ENCODE results near the gene DPH2. TPM values are rescaled to one million over a fixed set of nuclear protein-coding genes. Genes with fewer than 3 reads are reported as not detected.
A peak's percentile ranks its signal among the peaks of the same experiment; 100 is the strongest.

Gene DPH2
- total and polyA plus RNA-seq, 5 donors = 10.7 to 19.0 (median 14.3) TPM

DNA sequence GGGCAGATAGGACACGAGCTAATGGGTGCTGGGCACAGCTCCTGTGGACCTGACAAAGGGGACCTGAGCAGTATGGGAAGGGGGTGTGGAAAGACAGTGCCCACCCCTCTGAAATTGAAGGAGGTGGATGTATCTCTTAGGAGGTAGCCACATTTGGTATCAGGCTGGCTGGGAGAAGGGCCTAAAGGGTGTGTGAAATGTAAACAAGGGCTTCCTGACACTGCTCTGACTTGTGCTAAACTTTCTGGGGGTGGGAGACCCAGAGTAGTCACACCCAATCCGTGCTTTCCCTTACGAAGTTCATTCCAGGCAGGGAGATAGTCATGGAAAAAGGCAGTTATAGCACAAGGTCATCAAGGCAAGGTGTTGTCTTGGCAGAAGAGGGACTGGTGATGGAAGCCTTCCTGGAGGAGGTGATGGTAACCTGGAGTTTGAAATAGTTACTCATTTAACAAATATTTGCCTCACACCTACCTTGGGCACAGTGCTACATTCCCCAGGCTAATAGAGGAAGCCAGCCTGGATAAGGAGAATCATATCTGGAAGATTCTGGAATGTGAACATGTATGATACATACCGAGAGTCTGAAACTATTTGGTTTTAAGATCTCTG lies 16.3 kb downstream of the DPH2 start:
- no peaks in the 10 kb centered on the region for H3K4me1 ChIP-seq (ENCODE audit: control insufficient read depth, insufficient read depth, low read length)
- H3K9me3 ChIP-seq (ENCODE audit: control insufficient read depth, low read length) = no peaks in the 10 kb centered on the region
- ATAC-seq (peak in 1 of 2 donors; percentile 18), DNase-seq (no peak)
- intact Hi-C loops (cut with DNase I) = no loop called here
- H3K27ac ChIP-seq (ENCODE audit: low read length) = no peak overlapping the region
- 81% methylated on average over 4 of the region's 4 CpGs for WGBS
- H3K4me3 ChIP-seq (ENCODE audit: low read length) = no peak overlapping the region
- no peaks in the 10 kb centered on the region for H3K27me3 ChIP-seq (ENCODE audit: control insufficient read depth, insufficient read depth)

GRCh38 chr1:43986712-43987111 lies 16.9 kb downstream of the DPH2 start:
- no peak overlapping the region for H3K4me3 ChIP-seq (ENCODE audit: low read length)
- H3K27ac ChIP-seq (ENCODE audit: low read length) = no peak overlapping the region
- H3K4me1 ChIP-seq (ENCODE audit: control insufficient read depth, insufficient read depth, low read length) = no peaks in the 10 kb centered on the region
- DNase-seq (peak in 1 of 3 donors; percentile 47), ATAC-seq (no peak)
- H3K27me3 ChIP-seq (ENCODE audit: control insufficient read depth, insufficient read depth) = no peaks in the 10 kb centered on the region
- WGBS = 77% methylated on average over 6 of the region's 6 CpGs
- H3K9me3 ChIP-seq (ENCODE audit: control insufficient read depth, low read length) = no peaks in the 10 kb centered on the region
- intact Hi-C loops (cut with DNase I) = no loop called here

DNA sequence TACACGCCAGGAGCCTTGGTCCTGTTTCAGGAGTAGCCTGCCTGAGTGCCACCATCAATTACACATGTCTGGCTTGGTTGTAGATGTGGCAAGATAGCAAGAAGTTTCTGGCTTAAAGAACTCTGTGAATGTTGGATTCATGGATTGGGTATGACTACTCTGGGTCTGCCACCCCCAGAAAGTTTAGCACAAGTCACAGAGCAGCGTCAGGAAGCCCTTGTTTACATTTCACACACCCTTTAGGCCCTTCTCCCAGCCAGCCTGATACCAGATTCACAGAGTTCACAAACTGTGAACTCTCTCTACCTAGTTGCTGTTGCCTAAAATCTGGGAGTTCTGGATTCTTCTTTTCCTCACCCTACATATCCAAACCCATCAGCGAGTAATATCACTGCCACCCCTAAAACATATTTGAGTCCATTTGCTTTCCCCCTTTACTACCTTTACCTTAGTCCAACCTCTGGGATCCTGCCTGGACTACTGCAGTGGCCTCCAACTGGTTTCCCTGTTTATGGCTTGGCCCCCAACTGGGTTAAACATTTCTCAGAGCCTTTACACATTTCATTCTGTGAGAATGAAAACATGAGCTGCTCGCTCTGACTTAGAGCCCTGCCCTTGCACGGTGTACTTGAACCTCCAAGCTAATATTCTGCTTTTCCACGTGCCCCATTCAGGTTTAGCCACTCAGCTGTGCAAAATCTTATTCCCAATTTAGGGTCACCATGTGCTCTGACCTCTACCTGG lies 17.5 kb downstream of the DPH2 start:
- Histone ChIP-seq H3K4me1 (ENCODE audit: control insufficient read depth, insufficient read depth, low read length) (no peaks in the 10 kb centered on the region), H3K9me3 (ENCODE audit: control insufficient read depth, low read length) (no peaks in the 10 kb centered on the region), H3K27ac (ENCODE audit: low read length) (no peak overlapping the region), H3K4me3 (ENCODE audit: low read length) (no peak overlapping the region), H3K27me3 (ENCODE audit: control insufficient read depth, insufficient read depth) (no peaks in the 10 kb centered on the region)
- DNase-seq (peak in 1 of 3 donors; percentile 6), ATAC-seq (no peak)
- intact Hi-C loops (cut with DNase I) = no loop called here
- 83% methylated on average over 6 of the region's 6 CpGs for WGBS

DNA sequence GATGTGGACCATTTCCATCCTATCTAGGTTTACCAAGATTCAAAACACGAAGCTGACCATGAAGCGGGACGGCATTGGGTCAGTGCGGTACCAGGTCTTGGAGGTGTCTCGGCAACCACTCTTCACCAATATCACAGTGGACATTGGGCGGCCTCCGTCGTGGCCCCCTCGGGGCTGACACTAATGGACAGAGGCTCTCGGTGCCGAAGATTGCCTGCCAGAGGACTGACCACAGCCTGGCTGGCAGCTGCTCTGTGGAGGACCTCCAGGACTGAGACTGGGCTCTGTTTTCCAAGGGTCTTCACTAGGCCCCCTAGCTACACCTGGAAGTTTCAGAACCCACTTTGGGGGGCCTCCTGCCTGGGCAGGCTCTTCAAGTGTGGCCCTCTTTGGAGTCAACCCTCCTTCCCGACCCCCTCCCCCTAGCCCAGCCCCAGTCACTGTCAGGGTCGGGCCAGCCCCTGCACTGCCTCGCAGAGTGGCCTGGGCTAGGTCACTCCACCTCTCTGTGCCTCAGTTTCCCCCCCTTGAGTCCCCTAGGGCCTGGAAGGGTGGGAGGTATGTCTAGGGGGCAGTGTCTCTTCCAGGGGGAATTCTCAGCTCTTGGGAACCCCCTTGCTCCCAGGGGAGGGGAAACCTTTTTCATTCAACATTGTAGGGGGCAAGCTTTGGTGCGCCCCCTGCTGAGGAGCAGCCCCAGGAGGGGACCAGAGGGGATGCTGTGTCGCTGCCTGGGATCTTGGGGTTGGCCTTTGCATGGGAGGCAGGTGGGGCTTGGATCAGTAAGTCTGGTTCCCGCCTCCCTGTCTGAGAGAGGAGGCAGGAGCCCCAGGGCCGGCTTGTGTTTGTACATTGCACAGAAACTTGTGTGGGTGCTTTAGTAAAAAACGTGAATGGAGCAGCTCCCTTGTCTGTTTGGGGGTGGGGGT lies 20.7 kb downstream of the DPH2 start:
- Histone ChIP-seq H3K4me1 (ENCODE audit: control insufficient read depth, insufficient read depth, low read length) (no peaks in the 10 kb centered on the region), H3K9me3 (ENCODE audit: control insufficient read depth, low read length) (no peaks in the 10 kb centered on the region), H3K4me3 (ENCODE audit: low read length) (peak overlapping the region; percentile 45), H3K27me3 (ENCODE audit: control insufficient read depth, insufficient read depth) (no peaks in the 10 kb centered on the region), H3K27ac (ENCODE audit: low read length) (no peak overlapping the region)
- DNase-seq (peak in 2 of 3 donors; percentile 53 to 55), ATAC-seq (peak in 1 of 2 donors; percentile 3)
- intact Hi-C loops (cut with DNase I) = no loop called here
- 74% methylated on average over 19 of the region's 19 CpGs for WGBS

DNA sequence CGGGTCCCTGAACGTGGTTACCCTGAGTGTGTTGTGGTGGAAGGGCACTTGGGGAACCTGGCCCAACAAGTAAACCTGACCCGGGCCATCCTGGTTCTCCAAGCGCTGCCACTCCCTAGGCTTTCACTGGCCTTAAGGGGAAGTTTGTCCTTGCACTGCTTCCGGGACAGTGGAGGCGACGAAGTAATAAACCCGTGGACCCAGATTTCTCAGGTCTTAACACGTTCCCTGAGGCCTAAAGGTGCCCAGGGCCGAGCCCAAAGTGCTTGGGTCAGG lies 21.3 kb downstream of the DPH2 start:
- H3K27me3 ChIP-seq (ENCODE audit: control insufficient read depth, insufficient read depth) = no peaks in the 10 kb centered on the region
- DNase-seq = no peak
- peak overlapping the region; percentile 1 for H3K27ac ChIP-seq (ENCODE audit: low read length)
- H3K4me1 ChIP-seq (ENCODE audit: control insufficient read depth, insufficient read depth, low read length) = no peaks in the 10 kb centered on the region
- WGBS = 0% methylated on average over 10 of the region's 10 CpGs
- intact Hi-C loops (cut with DNase I) = no loop called here
- peak overlapping the region; percentile 45 for H3K4me3 ChIP-seq (ENCODE audit: low read length)
- peak; percentile 25 to 37 for ATAC-seq
- no peaks in the 10 kb centered on the region for H3K9me3 ChIP-seq (ENCODE audit: control insufficient read depth, low read length)

DNA sequence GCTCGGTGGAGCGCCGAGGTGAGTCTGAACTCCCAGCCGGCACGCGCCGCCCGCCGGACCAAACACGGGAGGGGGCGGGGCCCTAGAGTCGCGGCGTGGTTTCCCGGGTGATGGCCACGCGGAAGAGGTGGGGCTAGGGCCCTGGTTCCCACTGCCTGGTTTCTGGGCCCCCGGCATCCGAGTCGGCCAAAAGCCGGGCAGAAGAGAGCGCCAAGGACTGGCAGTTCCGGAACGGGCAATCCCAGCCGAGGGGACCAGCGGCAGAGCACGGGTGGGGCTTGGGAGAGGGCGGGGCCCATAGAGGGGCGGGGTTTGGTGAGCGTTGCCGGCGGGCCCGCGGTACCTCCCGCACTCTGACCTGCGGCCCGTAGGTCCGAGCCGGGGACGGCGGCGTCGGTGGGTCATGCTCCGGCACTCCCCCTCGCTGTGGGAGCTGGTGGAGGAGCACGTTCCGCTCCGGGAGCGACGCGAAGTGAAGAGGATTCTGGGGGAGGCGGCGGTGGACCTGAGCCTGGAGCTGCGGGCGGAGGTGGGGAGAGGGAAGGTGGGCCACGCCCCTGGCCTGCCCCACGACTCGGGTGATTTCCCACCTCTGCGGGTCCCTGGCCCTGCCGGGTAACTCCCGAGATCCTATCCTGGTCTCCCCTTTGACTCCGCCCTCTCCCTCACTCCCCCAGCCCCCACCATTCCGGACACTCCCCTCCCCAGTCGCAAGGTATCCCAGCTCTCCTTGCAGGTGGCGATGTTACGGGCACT lies 21.8 kb downstream of the DPH2 start, which contains the start of gene CCDC24:
TSS of gene CCDC24 (plus strand) at position 124 of the 756 bp plus-strand sequence. CDS start at position 404, 280 bp downstream.
- no peaks in the 10 kb centered on the region for H3K27me3 ChIP-seq (ENCODE audit: control insufficient read depth, insufficient read depth)
- H3K9me3 ChIP-seq (ENCODE audit: control insufficient read depth, low read length) = no peaks in the 10 kb centered on the region
- peak; percentile 88 to 91 for ATAC-seq
- H3K4me3 ChIP-seq (ENCODE audit: low read length) = peak within 1 kb of the TSS; percentile 45
- intact Hi-C loops (cut with DNase I) = no loop called here
- DNase-seq = peak; percentile 90 to 95 (median 93)
- 1% methylated on average over 66 of the region's 66 CpGs for WGBS
- no peaks in the 10 kb centered on the region for H3K4me1 ChIP-seq (ENCODE audit: control insufficient read depth, insufficient read depth, low read length)
- peak within 1 kb of the TSS; percentile 1 for H3K27ac ChIP-seq (ENCODE audit: low read length)

GRCh38 chr1:43992232-43992995 lies 22.6 kb downstream of the DPH2 start:
- H3K27ac ChIP-seq (ENCODE audit: low read length) = no peak overlapping the region
- H3K4me3 ChIP-seq (ENCODE audit: low read length) = peak overlapping the region; percentile 45
- H3K27me3 ChIP-seq (ENCODE audit: control insufficient read depth, insufficient read depth) = no peaks in the 10 kb centered on the region
- intact Hi-C loops (cut with DNase I) = no loop called here
- peak in 2 of 3 donors; percentile 34 to 35 for DNase-seq
- H3K4me1 ChIP-seq (ENCODE audit: control insufficient read depth, insufficient read depth, low read length) = no peaks in the 10 kb centered on the region
- no peak for ATAC-seq
- H3K9me3 ChIP-seq (ENCODE audit: control insufficient read depth, low read length) = no peaks in the 10 kb centered on the region
- 49% methylated on average over 11 of the region's 11 CpGs for WGBS

DNA sequence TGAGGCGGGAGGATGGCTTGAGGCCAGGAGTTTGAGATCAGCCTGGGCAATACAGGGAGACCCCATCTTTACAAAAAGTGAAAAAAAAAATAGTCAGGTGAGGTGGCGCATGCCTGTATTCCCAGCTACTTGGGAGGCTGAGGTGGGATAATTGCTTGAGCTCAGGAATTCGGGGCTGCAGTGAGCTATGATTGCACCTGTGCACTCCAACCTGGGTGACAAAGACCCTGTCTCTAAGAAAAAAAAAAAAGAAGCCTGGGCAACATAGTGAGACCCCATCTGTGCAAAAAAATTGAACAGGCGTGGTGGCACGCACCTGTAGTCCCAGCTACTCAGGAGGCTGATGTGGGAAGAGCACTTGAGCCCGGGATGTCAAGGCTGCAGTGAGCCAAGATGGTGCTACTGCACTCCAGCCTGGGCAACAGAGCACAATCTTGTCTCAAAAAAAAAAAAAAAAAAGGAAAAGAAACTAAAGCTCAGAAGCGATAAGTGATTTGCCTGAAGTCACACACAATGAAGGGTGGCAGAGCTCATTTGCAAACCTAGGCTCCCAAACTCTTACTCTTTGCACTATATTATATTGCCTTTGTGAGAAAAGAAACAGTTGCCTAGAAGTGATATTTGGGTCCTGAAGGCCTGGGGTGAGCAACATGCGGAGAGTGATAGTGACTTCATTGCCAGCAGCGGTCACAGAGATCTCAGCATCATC lies 23.6 kb downstream of the DPH2 start:
- Histone ChIP-seq H3K4me3 (ENCODE audit: low read length) (no peak overlapping the region), H3K4me1 (ENCODE audit: control insufficient read depth, insufficient read depth, low read length) (no peaks in the 10 kb centered on the region), H3K9me3 (ENCODE audit: control insufficient read depth, low read length) (no peaks in the 10 kb centered on the region), H3K27ac (ENCODE audit: low read length) (no peak overlapping the region), H3K27me3 (ENCODE audit: control insufficient read depth, insufficient read depth) (no peaks in the 10 kb centered on the region)
- 92% methylated on average over 9 of the region's 9 CpGs for WGBS
- DNase-seq (peak in 1 of 3 donors; percentile 6), ATAC-seq (no peak)
- intact Hi-C loops (cut with DNase I) = no loop called here

GRCh38 chr1:43994071-43994470 lies 24.3 kb downstream of the DPH2 start:
- Histone ChIP-seq H3K4me1 (ENCODE audit: control insufficient read depth, insufficient read depth, low read length) (no peaks in the 10 kb centered on the region), H3K27ac (ENCODE audit: low read length) (no peak overlapping the region), H3K9me3 (ENCODE audit: control insufficient read depth, low read length) (no peaks in the 10 kb centered on the region), H3K4me3 (ENCODE audit: low read length) (no peak overlapping the region), H3K27me3 (ENCODE audit: control insufficient read depth, insufficient read depth) (no peaks in the 10 kb centered on the region)
- ATAC-seq = no peak
- intact Hi-C loops (cut with DNase I) = no loop called here
- DNase-seq = peak in 2 of 3 donors; percentile 22 to 24
- WGBS = 93% methylated on average over 7 of the region's 7 CpGs
